HG03175 (cell line): ENCODE measurements around the gene TDRD9.
A peak's percentile ranks its signal among the peaks of the same experiment; 100 is the strongest.

Experiments used
- ATAC-seq: cut with Tn5 transposase; IDR thresholded peaks from one replicate; pipeline ENCODE4 v1.9.1; 2021; ENCODE audit warnings: mild to moderate bottlenecking, moderate library complexity; ENCODE audit not compliant: unreplicated experiment

Gene TDRD9

GRCh38 chr14:104064003-104064402 lies 135.7 kb downstream of the TDRD9 start:
- no peak for ATAC-seq

DNA sequence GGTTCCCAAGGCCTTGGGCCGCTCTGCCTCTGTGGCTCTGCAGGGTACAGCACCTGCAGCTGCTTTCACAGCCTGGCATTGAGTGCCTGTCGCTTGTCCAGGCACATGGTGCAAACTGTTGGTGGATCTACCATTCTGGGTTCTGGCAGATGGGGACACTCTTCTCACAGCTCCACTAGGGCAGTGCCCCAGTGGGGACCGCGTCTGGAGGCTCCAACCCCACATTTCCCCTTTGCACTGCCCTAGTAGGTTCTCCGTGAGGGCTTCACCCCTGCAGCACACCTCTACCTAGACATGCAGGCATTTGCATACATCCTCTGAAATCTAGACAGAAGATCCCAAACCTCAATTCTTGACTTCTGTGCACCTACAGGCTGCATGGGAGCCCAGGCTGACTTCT lies 138.0 kb downstream of the TDRD9 start:
- ATAC-seq, result no peak

DNA sequence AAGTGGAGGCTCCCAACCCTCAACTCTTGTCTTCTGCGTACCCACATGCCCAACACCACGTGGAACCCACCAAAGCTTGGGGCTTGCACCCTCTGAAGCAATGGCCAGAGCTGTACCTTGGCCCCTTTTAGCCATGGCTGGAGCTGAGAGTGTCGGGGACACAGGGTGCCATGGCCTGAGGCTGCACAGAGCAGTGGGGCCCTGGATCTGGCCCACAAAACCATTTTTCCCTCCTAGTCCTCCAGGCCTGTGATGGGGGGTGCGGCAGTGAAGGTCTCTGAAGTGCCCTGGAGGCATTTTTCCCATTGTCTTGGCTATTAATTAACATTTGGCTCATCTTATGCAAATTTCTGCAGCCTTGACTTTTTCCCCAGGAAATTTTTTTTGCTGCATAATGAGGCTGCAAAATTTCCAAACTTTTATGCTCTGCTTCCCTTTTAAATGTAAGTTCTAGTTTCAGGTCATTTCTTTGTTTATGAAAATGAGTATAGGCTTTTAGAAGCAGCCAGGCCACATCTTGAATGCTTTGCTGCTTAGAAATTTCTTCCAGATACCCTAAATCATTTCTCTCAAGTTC lies 138.6 kb downstream of the TDRD9 start:
- ATAC-seq, result no peak

- ATAC-seq, result no peak
Observed at GRCh38 chr14:104069541-104069940, 141.3 kb downstream of the TDRD9 start.

GRCh38 chr14:104072586-104072985 lies 144.3 kb downstream of the TDRD9 start:
- no peak for ATAC-seq

GRCh38 chr14:104073764-104074163 lies 145.5 kb downstream of the TDRD9 start:
- no peak for ATAC-seq

DNA sequence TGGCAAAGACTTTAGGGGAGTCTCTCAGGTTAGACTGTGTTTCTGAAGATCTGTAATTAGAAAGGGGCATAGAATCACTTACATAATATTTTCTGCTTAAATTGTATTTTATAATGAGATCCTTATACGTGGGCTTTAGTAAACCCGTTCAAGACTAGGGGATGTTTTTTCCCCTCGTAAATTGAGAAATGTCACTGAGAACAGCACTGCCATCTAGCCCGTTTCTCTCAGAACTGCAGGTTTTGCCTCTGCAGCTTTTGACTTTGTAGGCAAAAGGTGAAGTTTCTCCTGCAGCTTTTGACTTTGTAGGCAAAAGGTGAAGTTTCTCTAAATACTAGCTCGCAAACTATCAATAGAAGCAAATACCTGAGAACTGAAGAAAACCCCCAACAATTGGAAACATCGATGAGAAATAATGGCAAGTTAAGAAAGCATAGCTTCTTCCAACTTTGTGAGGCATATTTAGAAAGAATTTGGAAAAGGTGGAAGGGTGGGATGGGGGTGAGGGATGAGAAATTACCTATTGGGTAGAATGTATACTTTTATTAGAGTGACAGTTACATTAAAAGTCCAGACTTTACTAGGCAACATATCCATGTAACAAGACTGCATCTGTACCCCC lies 147.4 kb downstream of the TDRD9 start:
- no peak for ATAC-seq

GRCh38 chr14:104076743-104077142 lies 148.5 kb downstream of the TDRD9 start:
- no peak for ATAC-seq

- ATAC-seq, result peak; percentile 86
Observed at GRCh38 chr14:104078031-104078455, 149.8 kb downstream of the TDRD9 start.

DNA sequence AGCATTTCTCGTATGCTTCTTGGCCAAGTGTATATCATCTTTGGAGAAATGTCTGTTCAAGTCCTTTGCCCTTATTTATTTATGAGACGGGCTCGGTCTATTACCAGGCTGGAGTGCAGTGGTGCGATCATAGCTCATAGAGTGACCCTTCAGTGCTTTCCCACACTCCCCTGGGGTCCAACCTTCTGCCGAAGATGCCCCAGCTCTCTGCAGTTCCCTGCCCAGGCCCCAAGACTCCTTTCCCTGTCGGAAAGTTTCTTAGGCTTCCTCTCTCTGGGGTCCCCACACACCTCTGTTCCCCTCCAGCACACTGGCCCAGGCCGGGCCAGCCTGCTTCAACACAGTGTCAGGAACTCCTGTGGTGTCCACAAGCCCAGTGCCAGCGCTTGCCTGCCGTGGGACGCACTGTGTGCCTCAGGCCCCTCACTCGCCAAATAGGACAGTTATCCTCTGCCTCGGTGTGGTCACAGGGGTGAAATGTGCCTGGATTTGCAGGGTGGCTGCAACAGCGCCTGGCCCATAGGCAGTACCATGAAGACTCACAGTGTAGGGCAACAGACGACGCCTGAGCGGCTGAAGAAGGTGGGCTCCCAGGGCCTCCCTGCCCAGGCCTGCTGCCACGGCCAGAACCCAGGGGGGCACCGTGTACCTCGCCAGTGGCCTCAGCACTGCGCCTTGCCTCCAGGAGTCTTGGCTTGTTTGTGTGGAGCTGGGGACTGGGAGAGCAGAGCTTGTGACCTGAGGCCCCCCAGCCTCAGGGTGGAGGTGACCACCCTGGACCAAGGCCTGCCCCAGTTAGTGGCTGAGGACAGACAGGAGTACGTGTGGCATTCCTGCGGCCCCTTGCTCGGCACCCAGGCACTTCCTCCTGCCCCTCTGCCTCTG lies 152.4 kb downstream of the TDRD9 start:
- ATAC-seq, result no peak

DNA sequence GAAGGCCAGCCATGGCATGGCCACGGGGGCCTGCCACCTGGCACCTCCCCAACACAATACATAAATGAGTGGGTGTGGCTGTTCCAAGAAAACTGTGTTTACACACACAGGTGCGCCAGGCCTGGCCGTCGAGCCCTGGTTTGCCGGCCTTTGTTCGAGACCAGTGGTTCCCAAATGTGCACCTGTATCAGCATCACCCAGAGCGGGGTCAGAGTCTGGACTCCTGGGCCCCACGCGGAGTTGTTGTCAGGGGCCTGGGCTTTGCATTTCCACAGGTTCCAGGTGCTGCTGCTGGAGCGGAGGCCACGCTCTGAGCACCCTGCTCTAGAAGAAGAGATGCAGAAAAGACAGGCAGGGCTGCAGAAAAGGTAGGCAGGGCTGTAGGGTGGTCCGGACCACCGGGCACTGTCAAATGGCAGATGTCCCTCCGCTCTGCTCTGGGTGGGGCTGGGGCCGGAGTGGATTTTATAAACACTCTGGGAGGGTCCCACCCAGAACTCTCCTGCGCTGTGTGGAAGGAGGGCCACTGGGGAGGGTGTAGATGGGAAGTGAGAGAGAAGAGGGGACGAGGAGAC lies 153.1 kb downstream of the TDRD9 start:
- ATAC-seq, result no peak

DNA sequence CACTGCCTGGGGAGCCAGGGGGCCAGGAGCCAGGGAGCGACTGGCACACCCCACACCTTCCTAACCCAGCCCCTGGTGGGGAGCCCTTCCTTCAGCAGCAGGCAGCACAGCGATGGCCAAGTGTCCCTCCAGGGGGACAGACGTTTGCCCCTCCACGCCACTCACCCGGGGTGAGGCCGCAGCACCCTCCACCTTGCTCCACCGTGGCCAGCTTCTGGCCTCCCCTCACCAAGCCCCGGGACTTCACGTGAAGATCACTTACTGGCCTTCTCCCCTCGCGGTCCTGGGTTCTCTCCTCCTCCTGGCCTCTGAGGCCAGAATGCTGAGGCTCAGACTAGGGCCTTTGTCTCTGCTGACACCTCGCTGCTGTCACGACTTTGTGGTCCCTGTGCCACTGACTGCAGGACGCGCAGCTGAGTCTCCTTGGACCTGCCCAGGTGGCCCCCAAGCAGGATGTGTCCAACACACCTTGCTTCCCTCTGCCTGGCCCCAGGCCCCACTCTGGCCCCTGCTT lies 153.8 kb downstream of the TDRD9 start:
- ATAC-seq, result no peak

DNA sequence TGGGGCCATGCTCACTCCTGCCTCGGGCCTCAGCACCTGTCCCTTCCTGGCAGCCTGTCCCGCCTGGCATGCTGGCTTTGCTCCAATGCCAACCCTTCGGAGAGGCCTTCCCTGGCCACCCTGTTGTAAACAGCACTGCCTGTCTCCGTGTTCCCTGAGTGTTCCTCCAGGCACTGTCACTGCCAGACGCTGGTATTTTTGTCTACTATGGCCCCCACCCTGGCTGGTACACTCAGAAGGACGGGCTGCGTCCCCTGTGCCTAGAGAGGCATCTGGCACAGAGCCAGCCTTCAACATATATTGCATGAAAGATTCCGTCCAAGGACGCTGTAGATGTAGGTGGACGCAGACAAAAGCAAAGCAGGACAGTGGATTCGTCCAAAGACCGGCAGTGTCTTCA lies 154.6 kb downstream of the TDRD9 start:
- no peak for ATAC-seq

DNA sequence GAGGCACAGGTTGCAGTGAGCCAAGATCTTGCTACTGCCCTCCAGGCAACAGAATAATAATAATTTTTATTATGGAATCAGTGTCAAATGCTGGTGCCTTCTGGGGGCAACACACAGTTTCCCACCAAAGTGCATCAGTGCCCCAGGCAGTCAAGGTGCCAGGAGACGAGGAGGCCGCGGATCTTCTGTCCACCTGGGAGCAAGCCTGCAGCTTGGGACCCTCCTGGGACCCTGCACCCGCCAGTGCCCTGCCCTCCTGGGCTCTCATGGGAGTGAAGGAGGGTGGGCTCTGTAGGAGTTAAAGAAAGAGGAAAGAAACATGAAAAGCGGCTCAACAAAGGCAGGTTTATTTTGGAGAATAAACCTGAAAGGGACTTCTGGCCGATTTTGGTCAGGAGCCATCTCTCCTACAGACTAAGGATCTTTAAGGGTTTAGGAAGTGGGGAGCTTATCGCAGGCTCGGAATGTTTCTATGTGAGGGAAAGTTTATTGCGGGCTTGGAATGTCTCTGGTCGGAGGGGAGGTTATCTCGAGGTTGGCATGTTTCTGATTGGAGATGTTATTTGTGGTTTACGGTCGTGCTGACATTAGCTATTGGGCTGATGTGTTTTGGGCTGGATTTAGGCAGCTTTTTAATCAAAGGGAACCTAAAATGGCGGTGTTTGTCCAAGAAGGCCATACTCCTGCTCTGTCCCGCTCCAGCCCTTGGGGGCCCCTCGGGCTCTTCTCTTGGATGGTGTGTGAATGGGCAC lies 156.2 kb downstream of the TDRD9 start:
- ATAC-seq, result no peak

- no peak for ATAC-seq
Observed at GRCh38 chr14:104085032-104085888, 157.0 kb downstream of the TDRD9 start, which contains the start of gene ASPG. Gene ASPG, plus strand, starts transcription at chr14:104085700. Its CDS starts 71 bp downstream, at chr14:104085771.

GRCh38 chr14:104085889-104086201 lies 157.6 kb downstream of the TDRD9 start:
- no peak for ATAC-seq

DNA sequence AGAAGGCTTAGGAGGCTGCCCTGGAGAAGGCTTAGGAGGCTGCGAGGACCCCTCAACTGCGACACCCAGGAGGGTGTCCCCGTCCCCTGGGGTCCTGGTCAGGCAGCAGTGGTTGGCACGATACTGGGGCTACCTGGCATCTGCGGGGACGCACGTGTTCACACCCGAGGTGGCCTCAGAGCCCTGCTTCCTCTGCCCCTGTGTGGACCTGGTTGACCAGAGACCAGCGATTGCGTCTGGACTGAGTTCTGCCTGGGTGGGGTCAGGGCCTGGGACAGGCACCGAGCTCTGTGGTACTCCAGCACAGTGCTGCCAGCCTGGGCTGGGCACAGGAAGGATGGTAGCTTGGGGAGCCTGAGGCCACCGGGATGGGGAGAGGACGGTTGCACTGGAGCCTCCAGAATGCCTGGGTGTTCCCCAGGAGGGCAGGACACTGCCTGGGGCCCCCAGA lies 158.0 kb downstream of the TDRD9 start:
- ATAC-seq, result no peak

DNA sequence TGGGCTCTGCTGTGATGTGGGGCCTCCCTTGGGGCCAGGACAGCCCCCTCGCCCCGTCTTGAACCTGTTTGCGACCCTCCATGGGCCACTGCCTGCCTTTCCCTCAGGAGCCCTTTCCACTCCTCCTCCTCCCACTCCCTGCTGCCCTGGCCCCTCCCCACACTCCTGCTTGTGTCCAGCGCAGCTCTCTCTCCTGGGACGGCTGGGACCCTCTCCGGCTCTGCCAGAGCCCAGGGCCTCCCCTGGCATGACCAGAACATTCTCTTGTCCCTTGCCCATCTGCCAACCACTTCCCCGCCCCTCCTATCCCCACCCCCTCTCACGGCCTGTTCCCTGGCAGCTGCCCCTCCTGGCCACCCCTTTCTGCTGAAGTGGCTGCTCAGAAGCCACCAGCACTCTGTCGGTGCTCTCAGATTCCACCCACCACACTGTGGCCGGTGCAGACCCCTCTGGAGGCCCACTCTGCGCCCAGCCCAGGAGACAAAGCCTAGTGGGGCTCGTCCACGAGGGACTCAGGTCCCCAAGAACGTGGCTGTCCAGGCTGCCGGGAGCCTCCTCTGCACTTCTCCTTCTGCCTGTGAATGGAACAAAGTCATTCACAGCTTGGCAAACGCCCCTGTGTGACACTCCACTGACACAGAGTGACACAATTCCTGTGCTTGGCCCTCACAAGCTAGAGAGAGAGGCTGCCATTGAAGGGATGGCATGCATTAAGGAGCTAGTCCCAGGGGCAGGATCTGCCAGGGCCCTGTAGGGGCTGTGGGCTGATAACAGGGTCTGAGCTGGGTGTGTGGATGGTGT lies 158.6 kb downstream of the TDRD9 start:
- no peak for ATAC-seq

DNA sequence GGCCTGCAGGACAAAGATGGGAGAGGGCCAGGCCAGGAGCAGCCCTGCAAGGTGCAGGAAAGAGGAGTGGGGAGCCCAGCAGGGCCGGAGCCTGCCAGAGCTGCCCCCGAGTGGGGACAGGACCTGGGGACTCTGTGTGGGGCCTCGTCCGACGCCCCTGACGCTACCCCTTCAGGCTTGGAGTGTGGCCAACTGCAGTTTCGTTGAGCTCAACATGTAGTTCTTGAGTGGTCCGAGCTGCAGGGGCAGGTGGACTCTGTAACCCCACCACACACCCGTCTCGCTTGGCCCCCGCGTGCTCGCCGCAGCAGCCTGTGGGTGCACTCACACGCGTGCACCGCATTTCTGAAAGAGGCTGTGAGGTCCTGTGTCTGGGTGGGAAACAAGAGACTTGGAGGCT lies 159.2 kb downstream of the TDRD9 start:
- ATAC-seq, result no peak
